ENCODE results near the gene SCN10A. TPM values are rescaled to one million over a fixed set of nuclear protein-coding genes. Genes with fewer than 3 reads are reported as not detected.

The SCN10A gene
- total and polyA plus RNA-seq, 9 donors = 0.05 TPM; not detected in 8

GRCh38 chr3:38738630-38739395 is 77.2 kb downstream of the SCN10A start:
- 46 to 60% (median 50%) methylated on average over 13 of the region's 13 CpGs for WGBS, 3 donors
- H3K9me3 ChIP-seq = no peaks in the 10 kb centered on the region
- no peaks in the 10 kb centered on the region for H3K4me1 ChIP-seq (ENCODE audit: insufficient read depth)
- no peaks in the 10 kb centered on the region for H3K36me3 ChIP-seq
- intact Hi-C loops (cut with DNase I) = no loop called here
- TF ChIP-seq CTCF (IDR thresholded peaks at IDR 0.05) (no peak), EP300 (IDR thresholded peaks at IDR 0.05) (no peak), POLR2A (IDR thresholded peaks at IDR 0.05) (no peak)
- H3K27ac ChIP-seq = no peak overlapping the region
- no peak overlapping the region for H3K4me3 ChIP-seq
- DNase-seq = no peak
- no peaks in the 10 kb centered on the region for H3K27me3 ChIP-seq

GRCh38 chr3:38731522-38731921 is 84.5 kb downstream of the SCN10A start:
- Histone ChIP-seq H3K27ac (no peak overlapping the region), H3K36me3 (no peaks in the 10 kb centered on the region), H3K4me1 (ENCODE audit: insufficient read depth) (no peaks in the 10 kb centered on the region), H3K4me3 (no peak overlapping the region), H3K27me3 (no peaks in the 10 kb centered on the region), H3K9me3 (no peaks in the 10 kb centered on the region)
- DNase-seq = no peak
- TF ChIP-seq EP300 (IDR thresholded peaks at IDR 0.05) (no peak), CTCF (IDR thresholded peaks at IDR 0.05) (no peak), POLR2A (IDR thresholded peaks at IDR 0.05) (no peak)
- 63 to 69% (median 67%) methylated on average over 3 of the region's 3 CpGs for WGBS, 3 donors
- intact Hi-C loops (cut with DNase I) = no loop called here

GRCh38 chr3:38730281-38730680 is 85.7 kb downstream of the SCN10A start:
- intact Hi-C loops (cut with DNase I) = no loop called here
- TF ChIP-seq CTCF (IDR thresholded peaks at IDR 0.05) = no peak
- TF ChIP-seq EP300 (IDR thresholded peaks at IDR 0.05) = no peak
- TF ChIP-seq POLR2A (IDR thresholded peaks at IDR 0.05) = no peak

GRCh38 chr3:38728008-38728407 is 88.0 kb downstream of the SCN10A start:
- Histone ChIP-seq H3K27ac (no peak overlapping the region), H3K27me3 (no peaks in the 10 kb centered on the region), H3K4me3 (no peak overlapping the region), H3K9me3 (no peaks in the 10 kb centered on the region), H3K36me3 (no peaks in the 10 kb centered on the region), H3K4me1 (ENCODE audit: insufficient read depth) (no peaks in the 10 kb centered on the region)
- WGBS, 3 donors = 19 to 36% (median 21%) methylated on average over 1 of the region's 1 CpG
- no peak for DNase-seq
- intact Hi-C loops (cut with DNase I) = no loop called here
- TF ChIP-seq CTCF (IDR thresholded peaks at IDR 0.05) = no peak
- TF ChIP-seq POLR2A (IDR thresholded peaks at IDR 0.05) = no peak
- TF ChIP-seq EP300 (IDR thresholded peaks at IDR 0.05) = no peak

More at GRCh38 chr3:38730281-38730680, 85.7 kb downstream of the SCN10A start:
- no peaks in the 10 kb centered on the region for H3K4me1 ChIP-seq (ENCODE audit: insufficient read depth)
- H3K4me3 ChIP-seq = no peak overlapping the region
- H3K9me3 ChIP-seq = no peaks in the 10 kb centered on the region
- no peak overlapping the region for H3K27ac ChIP-seq
- no peak for DNase-seq
- H3K27me3 ChIP-seq = no peaks in the 10 kb centered on the region
- H3K36me3 ChIP-seq = no peaks in the 10 kb centered on the region

Data from ovary (tissue), 9 donors.